HUDEP-2 (cell line): ENCODE measurements around the gene TMEM87A.

Source experiments
- DNase-seq, 76 experiments: peaks; one replicate each; lab custom pipeline; 2025; ENCODE audit not compliant: unreplicated experiment in 76 of 76; lab: John Stamatoyannopoulos, UW

Gene TMEM87A

GRCh38 chr15:42207674-42208579, 65.3 kb downstream of the TMEM87A start, which contains the start of gene VPS39:
VPS39 (minus strand) TSS chr15:42208304; CDS start chr15:42208153, 151 bp downstream.
- peak in 73 of 76 experiments; percentile 10 to 81 (median 56) for DNase-seq

- no peak for DNase-seq
Measured at GRCh38 chr15:42206406-42206805, 66.8 kb downstream of the TMEM87A start.

GRCh38 chr15:42203891-42204290, 69.3 kb downstream of the TMEM87A start:
- DNase-seq, result no peak

- DNase-seq, result no peak
Measured at GRCh38 chr15:42202653-42203052, 70.6 kb downstream of the TMEM87A start.

DNA sequence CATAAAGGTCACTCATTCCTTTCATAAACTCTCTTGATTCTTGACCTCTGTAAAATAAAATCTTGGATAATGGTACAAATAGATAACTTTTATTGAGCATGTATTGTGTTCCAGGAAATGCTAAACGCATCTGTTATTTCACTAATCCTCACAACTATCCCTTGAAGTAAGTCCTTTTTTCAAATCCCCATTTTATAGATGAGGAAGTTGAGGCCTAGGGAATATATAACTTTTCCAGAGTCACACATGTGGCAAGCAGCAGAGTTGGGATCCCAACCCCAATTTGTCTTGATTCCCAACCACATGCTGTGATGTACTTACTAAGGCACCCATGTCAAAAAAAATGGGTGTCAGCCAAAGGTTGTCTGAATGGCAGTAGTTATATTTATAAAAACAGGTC, 71.4 kb downstream of the TMEM87A start:
- DNase-seq, result no peak

DNA sequence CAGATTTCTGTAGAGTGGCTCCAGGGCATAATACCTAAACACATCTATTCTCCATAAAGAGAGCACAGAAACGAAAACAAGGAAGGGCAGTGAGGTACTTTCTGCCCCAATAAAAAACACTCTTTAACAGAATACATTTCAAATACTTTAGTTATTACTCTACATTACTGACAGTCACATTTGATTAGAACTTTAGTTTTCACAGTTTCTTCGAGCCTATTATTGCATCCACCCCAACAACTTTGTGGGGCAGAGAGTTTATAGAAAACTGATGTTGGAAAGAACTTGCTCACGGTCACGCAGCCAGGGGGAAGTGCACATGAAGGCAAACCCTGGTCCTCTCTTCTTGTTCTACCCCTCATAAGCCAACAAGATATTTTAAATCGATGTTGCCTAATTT, 74.1 kb downstream of the TMEM87A start:
- DNase-seq, result no peak

DNA sequence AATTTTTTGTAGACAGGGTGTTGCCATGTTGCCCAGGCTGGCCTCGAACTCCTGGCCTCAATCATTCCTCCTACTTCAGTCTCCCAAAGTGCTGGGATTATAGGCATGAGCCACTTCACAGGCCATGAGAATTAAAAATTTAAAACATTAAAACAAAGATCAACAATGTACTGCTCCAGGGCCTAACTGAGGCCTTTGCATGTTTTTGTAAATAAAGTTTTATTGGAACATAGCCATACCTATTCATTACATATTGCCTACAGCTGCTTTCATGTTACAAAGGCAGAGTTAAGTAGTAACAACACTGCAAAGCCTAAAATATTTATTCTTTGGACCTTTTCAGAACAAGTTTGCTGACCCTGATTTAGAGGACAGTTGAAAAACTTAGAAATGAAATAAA, 74.7 kb downstream of the TMEM87A start:
- no peak for DNase-seq

DNA sequence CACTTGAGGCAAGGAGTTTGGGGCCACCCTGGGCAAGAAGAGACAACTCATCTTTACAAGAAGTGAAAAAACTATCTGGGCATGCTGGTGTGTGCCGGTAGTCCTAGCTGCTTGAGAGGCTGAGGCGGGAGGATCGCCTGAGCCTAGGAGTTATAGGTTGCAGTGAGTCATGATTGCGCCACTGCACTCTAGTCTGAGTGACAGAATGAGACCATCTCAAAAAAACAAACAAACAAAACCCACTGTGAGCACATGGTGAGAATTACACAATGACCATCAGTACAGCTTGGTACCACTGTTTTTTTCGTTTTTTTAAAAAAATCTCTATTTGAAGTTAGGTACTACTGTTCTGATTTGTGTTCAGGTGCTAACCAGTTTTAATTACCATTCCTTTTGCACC, 78.7 kb downstream of the TMEM87A start:
- DNase-seq, result no peak

GRCh38 chr15:42193383-42193782, 79.8 kb downstream of the TMEM87A start:
- no peak for DNase-seq

DNA sequence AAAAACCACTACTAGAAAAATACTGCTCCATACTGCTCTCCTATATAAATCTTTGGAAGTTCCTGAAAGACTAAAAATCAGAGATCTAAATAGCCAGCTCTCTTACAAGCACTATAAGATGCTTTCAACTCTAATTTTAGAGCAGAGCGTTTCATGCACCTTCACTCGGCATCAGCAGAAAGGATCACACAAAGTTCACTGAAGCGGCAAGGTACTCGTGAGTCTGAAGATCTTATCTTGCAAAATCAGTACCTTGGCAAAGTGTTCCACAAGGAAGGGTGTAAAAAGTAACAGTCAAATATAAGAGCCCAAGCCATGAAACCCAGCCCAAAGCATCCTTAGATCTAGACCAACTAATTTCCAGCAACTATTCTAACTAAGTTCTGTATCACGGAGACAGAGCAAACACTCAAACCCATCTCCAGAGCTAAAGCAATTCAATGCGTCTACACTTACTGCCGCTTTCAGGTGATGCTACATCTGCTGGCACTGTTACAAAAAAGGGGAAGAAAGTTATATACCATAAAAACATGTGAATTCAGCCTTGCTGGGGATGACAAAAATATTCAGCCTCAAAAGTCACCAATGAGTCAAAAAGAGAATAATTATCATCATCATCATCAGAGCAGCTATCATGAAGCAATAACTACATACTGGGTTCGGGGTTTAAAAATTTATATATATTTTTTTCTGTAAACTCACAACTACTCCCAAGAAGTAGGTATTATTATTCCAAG, 81.5 kb downstream of the TMEM87A start:
- no peak for DNase-seq

DNA sequence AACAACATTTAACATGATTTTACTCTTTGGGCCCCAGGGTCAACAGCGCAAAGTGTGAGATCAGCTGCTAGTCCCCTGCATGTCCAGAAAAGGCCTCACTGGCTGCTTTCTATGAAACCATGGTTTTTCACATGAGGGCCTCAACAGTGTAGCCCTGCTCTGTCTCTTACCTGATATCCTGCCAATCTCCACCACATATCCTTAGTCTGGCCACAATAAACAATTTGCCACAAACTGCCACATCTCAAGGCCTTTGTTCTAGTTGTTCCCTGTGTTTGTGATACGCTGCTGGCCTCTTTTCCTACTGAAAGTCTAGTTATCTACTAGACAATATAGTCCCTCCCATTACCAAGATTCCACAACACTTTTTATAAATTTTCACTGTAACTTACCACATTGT, 82.9 kb downstream of the TMEM87A start:
- DNase-seq, result no peak

DNA sequence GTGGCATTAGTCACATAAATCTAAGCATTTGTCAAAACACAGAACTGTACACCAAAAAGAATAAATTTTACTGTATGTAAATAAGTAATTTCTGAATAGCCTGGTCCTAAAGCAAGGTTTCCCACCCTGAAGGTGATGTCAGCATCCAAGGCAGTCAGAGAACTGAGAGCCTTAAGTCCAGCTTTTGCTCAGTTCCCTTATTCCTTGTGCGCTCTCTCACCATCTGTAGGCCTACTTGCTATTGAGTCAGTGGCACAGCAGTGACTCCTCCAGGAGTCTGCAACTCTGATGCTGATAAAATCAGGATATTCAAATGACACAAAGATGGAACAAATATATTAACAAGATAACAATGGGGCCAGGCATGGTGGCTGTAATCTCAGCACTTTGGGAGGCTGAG, 87.4 kb downstream of the TMEM87A start:
- no peak for DNase-seq

GRCh38 chr15:42184736-42185135, 88.5 kb downstream of the TMEM87A start:
- DNase-seq, result no peak

DNA sequence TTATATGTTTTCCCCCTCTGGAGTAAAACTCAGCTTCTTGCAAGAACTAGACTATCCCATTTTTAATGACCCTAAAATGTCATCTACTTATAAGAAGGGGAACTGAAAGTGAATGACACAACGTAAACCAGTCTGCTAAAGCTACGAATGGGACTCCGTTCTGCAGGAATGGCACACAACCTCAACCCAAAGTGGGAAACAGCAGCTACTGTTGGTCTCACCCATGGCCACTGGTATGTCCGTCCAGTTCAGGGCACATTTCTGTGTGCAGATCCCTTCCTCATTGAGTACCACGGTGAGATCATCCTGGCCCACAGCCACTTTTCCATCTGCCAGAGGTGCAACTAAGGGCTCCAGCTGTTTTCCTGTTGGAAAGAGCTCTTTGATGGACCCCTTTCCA, 88.9 kb downstream of the TMEM87A start:
- no peak for DNase-seq

DNA sequence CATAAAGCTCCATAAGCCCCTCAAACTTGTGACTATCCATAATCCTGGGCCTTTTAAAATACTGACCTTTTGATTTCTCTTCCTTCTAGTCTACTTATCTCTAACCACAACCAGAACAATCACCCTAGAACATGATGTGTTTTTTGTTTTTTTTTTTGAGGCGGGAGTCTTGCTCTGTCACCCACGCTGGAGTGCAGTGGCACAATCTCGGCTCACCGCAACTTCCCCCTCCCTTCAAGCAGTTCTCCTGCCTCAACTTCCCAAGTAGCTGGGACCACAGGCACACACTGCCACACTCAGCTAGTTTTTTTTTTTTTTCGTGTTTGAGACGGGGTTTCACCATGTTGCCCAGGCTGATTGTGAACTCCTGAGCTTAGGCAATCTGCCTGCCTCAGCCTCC, 90.3 kb downstream of the TMEM87A start:
- DNase-seq, result no peak

DNA sequence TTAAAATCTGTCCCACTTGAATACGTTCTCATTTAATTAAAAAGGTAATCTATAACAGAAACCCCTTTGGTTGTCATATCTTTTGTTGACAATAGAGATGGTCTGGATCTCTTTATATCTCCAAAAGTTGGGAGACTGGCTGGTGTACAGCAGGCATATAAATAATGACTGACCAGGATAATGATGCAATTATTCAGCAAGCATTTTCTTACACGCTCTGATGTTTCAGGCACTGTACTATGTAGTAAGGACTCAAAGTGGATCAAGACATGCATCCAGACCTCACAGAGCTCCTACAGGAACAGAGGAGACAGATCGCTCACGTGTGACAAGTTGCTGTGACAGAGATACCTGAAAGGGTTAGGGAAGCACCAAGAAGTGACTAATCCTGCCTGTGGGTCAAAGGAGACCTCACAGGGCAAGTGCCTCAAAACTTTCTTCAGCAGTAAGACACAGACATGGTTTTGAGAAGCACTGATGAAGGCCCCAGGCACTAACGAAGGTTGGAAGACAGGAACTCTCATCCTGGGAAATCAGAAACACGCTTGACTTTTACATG, 90.8 kb downstream of the TMEM87A start:
- no peak for DNase-seq

GRCh38 chr15:42178056-42178455, 95.2 kb downstream of the TMEM87A start:
- no peak for DNase-seq

DNA sequence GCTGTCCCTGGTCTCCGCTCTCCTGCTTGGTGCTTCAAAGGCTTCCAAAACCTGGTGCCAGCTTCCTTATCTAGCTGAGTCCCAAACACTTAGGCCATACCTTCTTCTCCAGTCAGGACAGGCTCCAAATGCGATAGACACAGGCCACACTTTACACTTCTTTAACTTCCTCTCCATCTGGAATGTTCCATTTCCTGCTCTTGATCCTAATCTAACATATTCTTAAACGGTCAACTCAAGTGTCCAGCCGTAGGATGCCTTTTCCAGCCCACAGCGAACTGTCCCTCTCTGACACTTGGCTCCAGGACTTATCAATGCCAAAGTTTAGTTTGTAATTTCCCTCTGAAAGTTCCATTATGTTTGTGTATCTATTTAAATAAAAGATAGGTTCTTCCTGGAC, 97.6 kb downstream of the TMEM87A start:
- no peak for DNase-seq

GRCh38 chr15:42172475-42172874, 100.8 kb downstream of the TMEM87A start:
- no peak for DNase-seq

GRCh38 chr15:42171795-42172194, 101.4 kb downstream of the TMEM87A start:
- no peak for DNase-seq

GRCh38 chr15:42171122-42171521, 102.1 kb downstream of the TMEM87A start:
- DNase-seq, result no peak
